ENCODE data around the gene SEBOX.
A peak's percentile ranks its signal among the peaks of the same experiment; 100 is the strongest.

GRCh38 chr17:28357061-28357900 lies 7.7 kb downstream of the SEBOX start, which contains the start of gene POLDIP2:
- TF ChIP-seq POLR2A (IDR thresholded peaks at IDR 0.05), result peak; percentile 52 to 97
- TF ChIP-seq CTCF (IDR thresholded peaks at IDR 0.05), result peak in 3 of 12 donors; percentile 16 to 33 (median 29)

Data from heart left ventricle (tissue), 13 donors.